Thoracic aorta (tissue), 2 donors: Measurements from ENCODE around the gene ZNF668. TPM values are rescaled to one million over a fixed set of nuclear protein-coding genes. Genes with fewer than 3 reads are reported as not detected.
A peak's percentile ranks its signal among the peaks of the same experiment; 100 is the strongest.

Experiments
- ATAC-seq: fragments of 150-250 bp; one replicate; pipeline ENCODE4 v1.8.0; 2017; ENCODE audit warnings: low read depth; ENCODE audit not compliant: insufficient number of reproducible peaks, low FRiP score
- DNase-seq: peaks from one replicate; pipeline ENCODE4 v3.0.0-alpha.2; 2020; ENCODE audit warnings: low spot score
- H3K27ac ChIP-seq, 2 donors: fragments of 200-600 bp; sonication (generic); 1 replicate in 1 of 2; 2 replicates in 1 of 2; pipeline ENCODE4 v1.5.1; 2016; ENCODE audit warnings: mild to moderate bottlenecking in 2 of 2, moderate library complexity in 2 of 2
- H3K27me3 ChIP-seq: fragments of 200-600 bp; sonication (generic); replicated peaks from 2 replicates; pipeline ENCODE4 v1.6.0; 2016; ENCODE audit warnings: mild to moderate bottlenecking; ENCODE audit not compliant: insufficient read depth
- H3K36me3 ChIP-seq: fragments of 200-600 bp; sonication (generic); one replicate; pipeline ENCODE4 v1.5.1; 2016
- H3K4me1 ChIP-seq, 2 donors: fragments of 200-600 bp; sonication (generic); 1 replicate in 1 of 2; 2 replicates in 1 of 2; pipeline versions ENCODE4 v1.5.1 to v1.6.0; 2016; ENCODE audit warnings: low read depth in 2 of 2, mild to moderate bottlenecking in 1 of 2; ENCODE audit not compliant: control insufficient read depth in 1 of 2
- H3K4me3 ChIP-seq: fragments of 200-600 bp; sonication (generic); 2 replicates; pipeline ENCODE4 v1.5.1; 2016; ENCODE audit warnings: mild to moderate bottlenecking
- H3K9me3 ChIP-seq: fragments of 200-600 bp; sonication (generic); 2 replicates; pipeline ENCODE4 v1.5.1; 2016
- CTCF ChIP-seq: fragments of 200-600 bp; sonication (generic); IDR thresholded peaks from one replicate; pipeline ENCODE4 v1.5.1; 2019; ENCODE audit warnings: antibody characterized with exemption
- total RNA-seq, 2 donors: library from RNA; depleted of rRNA; stranded (reverse); fragments of >200 nt; gene quantifications; one replicate each; pipeline versions ENCODE4 v1.1.0 to v1.2.3, GENCODE V29; 2016

Gene ZNF668
- total RNA-seq, 2 donors from 2014 or later: 10.3 to 14.5 TPM

GRCh38 chr16:31094424-31095120 lies 20.5 kb upstream of the ZNF668 start, which contains the start of gene VKORC1:
TSS of gene VKORC1 (minus strand) at chr16:31094797. CDS start at chr16:31094729, 68 bp downstream.
- peak within 1 kb of the TSS; percentile 86 for H3K4me3 ChIP-seq
- H3K27ac ChIP-seq: peak within 1 kb of the TSS; percentile 67 to 76
- no peak for TF ChIP-seq CTCF
- peaks cover 11% of the 10 kb centered on the region for H3K36me3 ChIP-seq
- peaks cover 0 to 4% of the 10 kb centered on the region in 2 donors for H3K4me1 ChIP-seq
- ATAC-seq (peak; percentile 74), DNase-seq (peak; percentile 85)
- no peaks in the 10 kb centered on the region for H3K9me3 ChIP-seq
- H3K27me3 ChIP-seq: no peaks in the 10 kb centered on the region

- DNase-seq (no peak), ATAC-seq (no peak)
These were observed 20.0 kb upstream of the ZNF668 start for GRCh38 chr16:31094088-31094423.

GRCh38 chr16:31093132-31093703 lies 19.2 kb upstream of the ZNF668 start:
- Histone ChIP-seq H3K27me3 (no peaks in the 10 kb centered on the region), H3K36me3 (peaks cover 18% of the 10 kb centered on the region), H3K9me3 (no peaks in the 10 kb centered on the region), H3K27ac (no peak overlapping the region), H3K4me1 (peaks cover 0 to 4% of the 10 kb centered on the region in 2 donors), H3K4me3 (peak overlapping the region; percentile 86)
- no peak for ATAC-seq
- DNase-seq: no peak
- no peak for TF ChIP-seq CTCF

More at GRCh38 chr16:31094088-31094423, 20.0 kb upstream of the ZNF668 start:
- Histone ChIP-seq H3K36me3 (peaks cover 14% of the 10 kb centered on the region), H3K9me3 (no peaks in the 10 kb centered on the region), H3K27me3 (no peaks in the 10 kb centered on the region), H3K27ac (peak overlapping the region; percentile 67 to 76), H3K4me3 (peak overlapping the region; percentile 86), H3K4me1 (peaks cover 0 to 4% of the 10 kb centered on the region in 2 donors)
- TF ChIP-seq CTCF: no peak

- no peak overlapping the region for H3K27ac ChIP-seq
- peaks cover 22% of the 10 kb centered on the region for H3K36me3 ChIP-seq
- no peak for TF ChIP-seq CTCF
- H3K4me1 ChIP-seq: peaks cover 0 to 4% of the 10 kb centered on the region in 2 donors
- DNase-seq (no peak), ATAC-seq (no peak)
- no peaks in the 10 kb centered on the region for H3K9me3 ChIP-seq
- H3K4me3 ChIP-seq: no peak overlapping the region
- no peaks in the 10 kb centered on the region for H3K27me3 ChIP-seq
These were observed 18.3 kb upstream of the ZNF668 start for GRCh38 chr16:31092330-31092729.

GRCh38 chr16:31090540-31090939 lies 16.5 kb upstream of the ZNF668 start:
- Histone ChIP-seq H3K36me3 (peaks cover 25% of the 10 kb centered on the region), H3K4me1 (peaks cover 0 to 4% of the 10 kb centered on the region in 2 donors), H3K27ac (no peak overlapping the region), H3K27me3 (no peaks in the 10 kb centered on the region), H3K9me3 (no peaks in the 10 kb centered on the region), H3K4me3 (no peak overlapping the region)
- no peak for TF ChIP-seq CTCF
- ATAC-seq: no peak
- no peak for DNase-seq
